HG03108 (cell line): ENCODE measurements around the gene MAGEC1.
"Not testable (repeated sequence)": the region's sequence is repeated elsewhere in the genome, so short reads cannot be mapped to it uniquely, and the experiment has no call there.

Source experiments
- ATAC-seq: cut with Tn5 transposase; IDR thresholded peaks from one replicate; pipeline ENCODE4 v1.9.1; 2021; ENCODE audit warnings: moderate library complexity; ENCODE audit not compliant: unreplicated experiment

MAGEC1 gene, protein sequence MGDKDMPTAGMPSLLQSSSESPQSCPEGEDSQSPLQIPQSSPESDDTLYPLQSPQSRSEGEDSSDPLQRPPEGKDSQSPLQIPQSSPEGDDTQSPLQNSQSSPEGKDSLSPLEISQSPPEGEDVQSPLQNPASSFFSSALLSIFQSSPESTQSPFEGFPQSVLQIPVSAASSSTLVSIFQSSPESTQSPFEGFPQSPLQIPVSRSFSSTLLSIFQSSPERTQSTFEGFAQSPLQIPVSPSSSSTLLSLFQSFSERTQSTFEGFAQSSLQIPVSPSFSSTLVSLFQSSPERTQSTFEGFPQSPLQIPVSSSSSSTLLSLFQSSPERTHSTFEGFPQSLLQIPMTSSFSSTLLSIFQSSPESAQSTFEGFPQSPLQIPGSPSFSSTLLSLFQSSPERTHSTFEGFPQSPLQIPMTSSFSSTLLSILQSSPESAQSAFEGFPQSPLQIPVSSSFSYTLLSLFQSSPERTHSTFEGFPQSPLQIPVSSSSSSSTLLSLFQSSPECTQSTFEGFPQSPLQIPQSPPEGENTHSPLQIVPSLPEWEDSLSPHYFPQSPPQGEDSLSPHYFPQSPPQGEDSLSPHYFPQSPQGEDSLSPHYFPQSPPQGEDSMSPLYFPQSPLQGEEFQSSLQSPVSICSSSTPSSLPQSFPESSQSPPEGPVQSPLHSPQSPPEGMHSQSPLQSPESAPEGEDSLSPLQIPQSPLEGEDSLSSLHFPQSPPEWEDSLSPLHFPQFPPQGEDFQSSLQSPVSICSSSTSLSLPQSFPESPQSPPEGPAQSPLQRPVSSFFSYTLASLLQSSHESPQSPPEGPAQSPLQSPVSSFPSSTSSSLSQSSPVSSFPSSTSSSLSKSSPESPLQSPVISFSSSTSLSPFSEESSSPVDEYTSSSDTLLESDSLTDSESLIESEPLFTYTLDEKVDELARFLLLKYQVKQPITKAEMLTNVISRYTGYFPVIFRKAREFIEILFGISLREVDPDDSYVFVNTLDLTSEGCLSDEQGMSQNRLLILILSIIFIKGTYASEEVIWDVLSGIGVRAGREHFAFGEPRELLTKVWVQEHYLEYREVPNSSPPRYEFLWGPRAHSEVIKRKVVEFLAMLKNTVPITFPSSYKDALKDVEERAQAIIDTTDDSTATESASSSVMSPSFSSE

DNA sequence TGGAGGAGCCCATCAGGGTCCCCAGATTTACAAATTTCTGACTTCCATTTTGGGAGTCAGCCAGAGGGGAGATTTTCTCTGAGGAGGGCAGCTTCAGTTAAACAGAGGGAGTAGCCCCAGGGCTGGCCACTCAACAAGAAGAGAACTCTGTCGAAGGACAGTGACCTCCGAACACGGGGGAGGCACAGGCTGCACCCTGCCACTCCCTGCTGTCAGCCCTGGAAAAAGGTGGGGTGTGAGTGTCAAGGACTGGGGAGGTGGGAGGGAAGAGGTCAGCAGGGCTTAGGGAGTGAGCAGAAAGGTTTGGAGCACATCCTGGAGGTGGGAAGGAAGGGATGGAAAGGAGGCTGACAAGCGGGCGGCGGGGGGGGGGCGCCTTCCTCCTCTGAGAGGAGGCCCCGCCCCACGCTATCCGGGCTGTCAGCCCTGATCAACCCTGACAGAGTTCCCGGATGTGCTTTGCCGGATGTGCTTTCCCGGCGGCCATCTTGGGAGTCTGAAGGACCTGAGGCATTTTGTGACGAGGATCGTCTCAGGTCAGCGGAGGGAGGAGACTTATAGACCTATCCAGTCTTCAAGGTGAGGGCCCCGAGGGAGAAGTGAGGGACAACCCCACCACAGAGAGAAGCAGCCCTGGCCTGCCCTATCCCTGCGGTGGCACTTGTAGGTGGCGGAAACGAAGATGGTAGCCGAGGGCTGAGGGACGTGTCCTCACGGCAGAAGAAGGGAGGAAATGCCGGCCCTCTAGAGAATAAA is at the start of gene MAGEC1:
Gene MAGEC1, plus strand, starts transcription at position 495 of the 756 bp plus-strand sequence. CDS start 1,179 bp downstream, outside the sequence.
- ATAC-seq: no peak

DNA sequence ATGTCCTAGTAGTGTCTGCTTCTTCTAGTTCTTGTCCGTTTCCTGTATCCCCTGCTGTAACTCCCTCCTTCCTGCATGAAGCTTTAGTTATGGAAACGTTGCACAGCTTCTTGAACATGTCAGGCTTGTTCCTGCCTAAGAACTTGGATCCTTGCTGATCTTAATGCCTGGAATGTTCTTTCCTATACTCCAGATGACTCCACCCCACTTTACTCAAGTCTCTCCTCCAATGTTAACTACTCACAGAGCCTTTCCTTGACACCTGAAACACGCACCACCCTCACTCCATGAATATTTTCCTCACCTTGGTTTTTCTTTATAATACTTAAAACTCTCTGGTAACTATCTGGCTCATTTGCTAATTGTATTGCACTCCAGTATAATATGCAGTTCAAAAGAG is 46.2 kb upstream of the MAGEC1 start:
- ATAC-seq: no peak

DNA sequence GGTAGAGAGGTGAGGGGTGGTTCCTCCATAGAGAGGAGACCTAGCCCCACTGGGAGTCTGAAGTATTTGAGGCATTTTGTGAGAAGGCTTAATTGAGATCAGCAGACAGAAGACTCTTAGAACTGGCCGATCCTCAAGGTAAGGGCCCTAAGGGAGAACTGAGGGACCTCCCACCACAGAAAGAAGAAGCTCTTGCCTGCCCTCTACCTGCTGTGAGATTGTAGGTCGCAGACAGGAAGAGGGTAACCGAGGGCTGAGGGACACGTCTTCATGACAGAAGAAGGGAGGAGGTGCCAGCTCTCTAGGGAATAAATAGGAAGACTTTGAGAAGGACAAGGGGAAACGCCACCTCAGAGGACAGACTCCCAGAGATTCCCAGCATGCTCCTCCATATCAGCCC is 24.1 kb upstream of the MAGEC1 start:
- no peak for ATAC-seq

DNA sequence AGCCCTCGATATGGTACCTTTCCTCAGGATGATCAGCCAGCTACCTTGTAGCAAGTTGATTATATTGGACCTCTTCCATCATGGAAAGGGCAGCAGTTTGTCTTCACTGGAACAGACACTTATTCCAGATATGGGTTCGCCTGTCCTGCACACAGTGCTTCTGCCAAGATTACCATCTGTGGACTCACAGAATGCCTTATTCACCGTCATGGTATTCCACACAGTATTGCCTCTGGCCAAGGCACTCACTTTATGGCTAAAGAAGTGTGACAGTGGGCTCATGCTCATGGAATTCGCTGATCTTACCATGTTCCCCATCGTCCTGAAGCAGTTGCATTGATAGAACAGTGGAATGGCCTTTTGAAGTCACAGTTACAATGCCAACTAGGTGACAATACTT is 14.9 kb upstream of the MAGEC1 start:
- not testable (repeated sequence) for ATAC-seq

DNA sequence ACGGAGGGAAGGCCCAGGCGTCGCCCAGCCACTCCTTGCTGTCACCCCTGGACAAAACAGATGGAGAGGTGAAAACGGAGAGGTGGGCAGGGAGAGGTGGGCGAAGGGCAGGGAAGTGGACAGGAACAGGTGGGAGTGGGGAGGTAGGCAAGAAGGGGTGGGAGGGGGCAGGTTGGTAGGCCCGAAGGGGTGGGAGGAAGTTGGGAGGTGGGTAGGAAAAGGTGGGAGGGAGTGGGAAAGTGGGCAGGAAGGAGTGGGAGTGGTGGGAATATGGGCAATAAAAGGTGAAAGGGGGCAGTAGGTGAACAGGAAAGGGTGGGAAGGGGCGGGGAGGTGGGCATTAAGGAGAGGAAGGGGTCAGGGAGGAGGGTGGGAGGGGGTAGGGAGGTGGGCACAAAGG is 9.0 kb upstream of the MAGEC1 start:
- ATAC-seq: no peak

DNA sequence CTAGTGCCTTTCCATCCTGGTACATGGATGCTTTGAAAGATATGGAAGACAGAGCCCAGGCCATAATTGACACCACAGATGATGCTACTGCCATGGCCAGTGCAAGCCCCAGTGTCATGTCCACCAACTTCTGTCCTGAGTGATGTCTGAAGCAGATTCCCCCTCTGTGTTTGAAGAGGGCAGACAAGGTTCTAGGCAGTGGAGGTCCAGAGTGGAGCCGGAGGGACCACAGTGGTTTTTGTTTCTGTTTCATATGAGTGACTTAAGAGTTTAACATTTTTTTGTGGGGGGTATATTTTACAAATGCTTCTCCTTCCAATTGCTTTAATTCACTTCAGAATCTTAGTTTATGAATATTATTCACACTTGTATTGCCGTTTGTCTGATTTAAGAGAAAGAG is 6.0 kb upstream of the MAGEC1 start:
- ATAC-seq: no peak

DNA sequence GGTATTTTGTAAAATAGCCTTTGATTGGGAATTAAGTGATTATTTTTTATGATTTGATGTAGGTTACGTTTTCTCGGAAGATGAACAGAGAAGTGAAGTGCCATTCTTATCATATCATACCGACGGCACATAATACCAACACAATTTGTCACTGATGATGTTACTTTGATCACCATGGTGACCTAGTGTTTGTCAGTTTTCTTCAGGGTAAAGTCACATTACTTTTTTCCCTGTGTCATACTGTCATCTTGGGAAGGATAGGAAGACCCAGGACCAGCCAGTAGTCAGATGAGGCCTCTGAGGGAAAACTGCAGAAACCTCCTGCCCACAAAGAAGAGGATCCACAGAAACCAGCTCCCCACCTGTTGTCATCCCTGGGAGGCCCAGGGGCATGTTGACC is 1.3 kb upstream of the MAGEC1 start:
- no peak for ATAC-seq

DNA sequence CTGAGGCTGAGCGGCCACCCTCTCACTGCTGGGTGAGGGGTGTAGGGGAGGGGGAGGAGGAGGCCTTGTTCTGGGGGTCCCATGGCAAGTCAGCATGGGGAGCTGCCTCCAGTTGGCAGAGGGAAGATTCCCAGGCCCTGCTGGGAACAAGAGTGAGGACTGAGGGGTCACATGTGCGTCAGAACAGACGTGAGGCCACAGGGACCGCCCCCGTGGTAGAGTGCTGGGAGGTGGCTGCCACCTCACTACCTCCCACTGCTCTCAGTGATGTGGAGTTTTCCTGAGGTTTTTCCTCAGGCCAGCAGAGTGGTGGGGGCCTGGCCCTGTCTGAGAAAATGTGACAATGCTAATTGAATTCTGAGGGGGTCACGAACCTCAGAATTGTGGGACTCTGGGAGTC is 568 bp downstream of the MAGEC1 start:
- no peak for ATAC-seq

DNA sequence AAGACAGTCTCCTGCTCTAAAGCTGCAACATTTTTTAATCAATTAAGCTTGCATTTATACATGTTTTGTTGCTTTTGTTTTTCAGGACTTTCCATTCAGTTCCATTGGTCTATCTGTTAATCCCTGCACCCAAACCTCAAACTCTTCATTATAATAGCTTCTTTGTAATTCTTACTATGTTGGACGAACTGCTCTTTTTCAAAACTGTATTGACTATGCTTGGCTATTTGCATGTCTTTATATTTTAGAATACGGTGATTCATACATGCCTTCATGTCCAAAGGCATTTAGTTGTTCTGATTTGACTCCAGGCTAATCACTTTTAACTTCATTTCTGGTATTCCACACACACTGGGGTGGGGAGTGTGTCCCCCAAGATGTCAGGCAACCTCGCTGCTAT is 14.1 kb downstream of the MAGEC1 start:
- ATAC-seq: no peak

DNA sequence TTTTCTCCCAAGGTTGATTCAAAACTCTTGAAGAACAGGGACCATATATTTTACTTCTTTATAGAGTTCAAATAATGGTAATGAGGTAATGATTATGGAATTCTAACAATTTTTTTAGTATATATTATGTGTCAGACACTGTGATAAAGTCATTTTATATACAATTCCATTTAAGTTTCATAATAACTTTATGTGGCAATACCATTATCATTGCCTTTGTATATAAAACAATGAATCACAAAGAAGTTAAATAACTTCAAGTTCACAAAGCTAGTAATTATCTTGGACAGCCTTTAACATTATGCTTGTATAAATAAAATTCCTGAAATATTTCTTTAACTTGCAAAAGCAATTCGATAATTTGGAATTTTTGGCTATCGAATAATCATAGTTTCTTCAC is 20.6 kb downstream of the MAGEC1 start:
- ATAC-seq: no peak

DNA sequence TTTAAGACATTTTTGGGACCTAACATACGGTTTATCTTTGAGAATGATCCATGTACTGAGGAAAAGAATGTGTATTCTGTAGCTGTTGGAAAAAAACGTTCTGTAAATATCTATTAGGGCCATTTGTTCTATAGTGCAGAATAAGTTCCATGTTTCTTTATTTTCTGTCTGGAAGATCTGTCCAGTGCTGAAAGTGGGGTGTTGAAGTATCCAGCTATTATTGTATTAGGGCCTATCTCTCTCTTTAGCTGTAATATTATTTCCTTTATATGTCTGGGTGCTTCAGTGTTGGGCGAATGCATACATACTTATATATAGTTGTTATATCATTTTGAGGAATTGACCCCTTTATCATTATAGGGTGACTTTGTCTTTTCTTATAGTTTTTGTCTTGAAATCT is 24.7 kb downstream of the MAGEC1 start:
- ATAC-seq: no peak

DNA sequence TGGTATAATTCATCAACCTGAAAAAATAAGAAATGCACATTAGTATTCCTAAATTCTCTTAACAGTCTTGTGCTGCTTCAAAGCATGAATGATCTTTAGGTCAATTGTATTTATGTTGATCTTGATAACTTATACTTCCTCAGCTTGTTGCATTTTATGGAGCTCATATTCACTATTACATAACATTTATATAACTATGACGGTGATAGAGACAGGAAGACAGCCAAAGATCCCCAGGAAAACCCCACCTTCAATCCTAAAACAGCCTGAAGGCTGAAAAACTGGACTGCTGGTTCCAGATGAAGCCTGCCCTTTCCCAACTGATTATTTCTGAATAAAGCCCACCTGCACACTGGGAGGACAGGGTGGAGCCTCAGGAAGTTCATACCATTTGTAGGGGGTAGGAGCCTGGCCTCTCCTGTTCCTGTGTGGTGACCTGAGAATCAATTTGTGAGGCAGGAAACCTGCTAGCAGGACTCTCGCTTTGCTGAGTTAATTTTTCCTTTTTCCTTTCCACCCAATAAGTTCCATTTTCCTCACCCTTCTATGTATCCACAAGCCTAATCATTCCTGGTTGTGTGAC is 30.5 kb downstream of the MAGEC1 start:
- ATAC-seq: no peak

DNA sequence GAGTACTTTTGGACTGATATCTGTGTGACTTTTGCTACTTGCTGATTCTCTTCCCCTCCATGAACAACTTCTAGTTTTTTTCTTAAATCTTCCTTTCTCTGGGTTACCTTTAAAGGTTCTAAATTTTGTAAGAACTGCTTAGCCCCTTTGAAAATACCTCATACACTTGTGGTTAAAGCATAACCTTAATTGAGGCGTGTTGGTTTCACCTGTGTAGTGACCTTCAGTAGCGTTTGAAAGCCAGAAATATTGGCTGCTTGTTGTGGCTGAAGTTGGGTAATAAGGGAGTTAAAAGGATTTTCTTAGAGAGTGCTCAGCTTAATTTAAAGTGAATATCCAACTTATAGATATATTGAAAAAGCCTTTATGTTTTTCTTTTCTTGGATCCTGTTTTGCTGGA is 32.0 kb downstream of the MAGEC1 start:
- ATAC-seq: no peak

DNA sequence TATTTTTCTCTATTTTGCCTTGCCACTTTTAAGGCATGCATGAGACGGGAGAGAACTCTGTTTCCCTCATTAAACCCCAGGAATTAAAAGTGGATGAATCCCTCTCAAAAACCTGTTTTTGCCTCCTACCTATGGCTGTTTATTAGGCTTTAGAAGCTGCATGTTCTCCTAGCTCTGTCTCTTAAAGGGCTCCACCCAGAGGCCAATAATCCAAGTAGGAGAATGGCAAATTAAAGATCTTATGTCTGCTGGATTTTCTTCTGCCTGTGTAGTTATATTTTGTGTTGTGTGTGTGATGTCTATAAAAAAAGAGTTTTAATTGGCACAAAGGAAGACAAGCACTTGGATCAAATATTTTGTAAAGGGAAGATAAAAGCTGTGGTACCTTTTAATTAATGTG is 32.4 kb downstream of the MAGEC1 start:
- ATAC-seq: no peak

DNA sequence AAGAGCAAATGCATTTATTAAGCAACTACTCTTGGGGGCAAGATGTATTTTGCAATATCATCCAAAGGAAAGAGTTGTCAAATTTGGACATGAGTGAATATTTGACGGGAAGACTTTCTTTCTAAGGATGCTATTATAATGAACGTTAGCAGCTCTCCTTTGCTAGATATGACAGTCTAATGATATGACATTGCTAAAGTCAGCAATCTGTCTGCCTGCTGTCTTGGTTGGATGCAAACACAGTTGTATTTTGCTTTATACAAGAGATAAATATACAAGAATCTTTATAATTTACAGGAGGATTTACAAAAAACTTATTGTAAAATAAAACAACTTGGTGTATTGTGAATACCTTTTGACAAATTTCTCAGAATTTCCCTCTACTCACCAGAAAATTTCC is 37.5 kb downstream of the MAGEC1 start:
- ATAC-seq: no peak

DNA sequence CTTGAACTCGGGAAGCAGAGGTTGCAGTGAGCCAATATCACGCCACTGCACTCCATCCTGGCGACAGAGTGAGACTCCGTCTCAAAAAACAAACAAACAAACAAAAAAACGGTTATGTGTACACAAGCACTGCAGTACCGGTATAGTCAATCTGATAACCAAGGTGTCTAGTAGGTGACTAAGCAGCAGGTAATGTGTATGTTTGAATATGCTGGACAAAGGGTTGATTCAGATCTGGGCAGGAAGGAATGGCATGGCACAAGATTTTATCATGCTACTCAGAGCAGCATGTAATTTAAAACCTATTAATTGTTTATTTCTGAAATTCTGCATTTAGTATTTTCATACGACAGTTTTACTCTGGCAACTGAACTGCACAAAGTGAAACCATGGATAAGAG is 41.7 kb downstream of the MAGEC1 start:
- ATAC-seq: no peak

DNA sequence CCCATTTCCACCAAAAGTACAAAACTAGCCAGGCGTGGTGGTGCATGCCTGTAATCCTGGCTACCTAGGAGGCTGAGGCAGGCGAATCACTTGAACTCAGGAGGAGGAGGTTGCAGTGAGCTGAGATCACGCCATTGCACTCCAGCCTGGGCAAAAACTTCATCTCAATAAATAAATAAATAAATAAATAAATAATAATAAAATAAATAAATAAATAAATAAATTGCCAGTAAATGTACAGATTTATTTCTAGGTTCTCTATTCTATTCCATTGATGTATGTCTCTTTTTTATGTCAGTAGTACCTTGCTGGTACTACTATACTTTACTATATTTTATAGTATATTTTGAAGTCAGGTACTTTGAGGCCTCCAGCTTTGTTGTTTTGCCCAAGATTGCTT is 43.7 kb downstream of the MAGEC1 start:
- no peak for ATAC-seq

DNA sequence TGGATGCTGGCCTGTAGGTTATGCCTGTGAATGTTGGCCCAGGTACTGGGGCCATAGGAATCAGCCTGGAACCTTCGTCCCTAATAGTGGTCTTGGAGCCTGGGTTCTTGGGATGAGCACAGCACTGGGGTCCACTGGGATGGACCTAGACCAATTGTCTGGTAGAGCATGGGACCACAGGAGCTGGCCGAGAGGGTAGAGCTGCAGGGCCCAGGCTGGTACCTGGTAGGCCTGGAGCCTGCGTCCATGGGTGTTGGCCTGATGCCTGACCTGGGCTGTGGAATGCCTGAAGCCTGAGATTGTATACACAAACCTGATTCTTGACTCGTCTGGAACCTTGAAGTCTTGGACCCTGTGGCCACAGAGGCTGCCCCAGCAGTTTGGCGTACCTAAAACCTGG is 48.9 kb downstream of the MAGEC1 start:
- no peak for ATAC-seq

DNA sequence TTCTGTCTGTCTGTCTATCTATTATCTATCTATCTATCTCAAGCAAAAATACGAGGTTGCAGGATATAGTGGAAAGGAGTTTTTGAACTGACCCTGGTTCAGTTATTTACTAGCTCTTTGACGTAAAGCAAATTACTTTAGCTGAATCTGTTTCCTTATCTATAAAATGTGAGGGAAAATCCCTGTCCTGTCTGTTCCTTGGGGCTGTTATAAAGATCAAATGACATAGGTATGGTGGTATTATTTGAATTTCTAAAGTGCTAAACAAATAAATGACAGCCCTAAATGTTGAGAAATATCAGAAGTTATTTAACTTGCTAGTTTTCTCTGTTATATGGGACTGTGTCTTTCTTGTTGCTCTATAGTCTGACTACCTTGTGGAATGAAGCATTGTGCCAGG is 55.0 kb downstream of the MAGEC1 start:
- ATAC-seq: no peak
